HG03469 (cell line): ENCODE results near the gene CKS2.
A peak's percentile ranks its signal among the peaks of the same experiment; 100 is the strongest.
"Not testable (repeated sequence)": the region's sequence is repeated elsewhere in the genome, so short reads cannot be mapped to it uniquely, and the experiment has no call there.

Source experiments
- ATAC-seq: cut with Tn5 transposase; IDR thresholded peaks from one replicate; pipeline ENCODE4 v1.9.1; 2021; ENCODE audit warnings: mild to moderate bottlenecking, moderate library complexity, moderate number of reproducible peaks; ENCODE audit not compliant: unreplicated experiment

CKS2 gene

GRCh38 chr9:89309608-89310474, 1.2 kb upstream of the CKS2 start:
- no peak for ATAC-seq

GRCh38 chr9:89311346-89312221, 589 bp downstream of the CKS2 start:
- no peak for ATAC-seq

DNA sequence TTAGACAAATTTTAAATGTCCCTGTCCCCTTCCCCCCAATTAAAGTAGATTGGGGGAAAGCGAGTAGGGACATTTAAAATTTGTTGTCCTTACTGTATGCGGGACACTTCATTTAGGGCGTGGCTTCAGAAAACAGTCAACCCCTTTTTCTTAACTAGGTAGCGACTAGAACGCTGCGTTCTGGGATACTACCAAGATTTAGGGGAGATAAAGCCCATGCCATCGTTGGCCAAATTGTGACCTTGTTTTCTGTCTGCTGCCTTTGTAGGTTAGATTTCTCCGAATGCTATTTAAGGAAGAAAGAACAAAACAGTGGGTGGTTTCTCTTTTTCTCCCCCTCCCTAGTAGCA, 1.2 kb downstream of the CKS2 start:
- ATAC-seq = no peak

GRCh38 chr9:89313842-89314241, 2.8 kb downstream of the CKS2 start:
- ATAC-seq = no peak

DNA sequence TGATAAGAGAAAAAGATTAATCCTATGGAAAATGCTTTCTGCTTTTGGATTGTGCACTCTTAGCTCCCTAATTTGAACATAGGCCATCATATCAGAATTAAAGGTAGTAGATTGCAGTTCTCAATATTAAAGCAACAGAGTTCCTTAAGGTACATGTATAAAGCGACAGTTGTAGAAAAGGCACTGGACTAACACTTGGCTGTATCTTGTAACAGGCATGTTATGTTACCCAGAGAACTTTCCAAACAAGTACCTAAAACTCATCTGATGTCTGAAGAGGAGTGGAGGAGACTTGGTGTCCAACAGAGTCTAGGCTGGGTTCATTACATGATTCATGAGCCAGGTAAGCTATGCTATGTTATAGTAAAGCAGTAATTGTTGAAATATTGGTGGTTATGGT, 4.0 kb downstream of the CKS2 start:
- no peak for ATAC-seq

- no peak for ATAC-seq
Observed at GRCh38 chr9:89315482-89315881, 4.5 kb downstream of the CKS2 start.

DNA sequence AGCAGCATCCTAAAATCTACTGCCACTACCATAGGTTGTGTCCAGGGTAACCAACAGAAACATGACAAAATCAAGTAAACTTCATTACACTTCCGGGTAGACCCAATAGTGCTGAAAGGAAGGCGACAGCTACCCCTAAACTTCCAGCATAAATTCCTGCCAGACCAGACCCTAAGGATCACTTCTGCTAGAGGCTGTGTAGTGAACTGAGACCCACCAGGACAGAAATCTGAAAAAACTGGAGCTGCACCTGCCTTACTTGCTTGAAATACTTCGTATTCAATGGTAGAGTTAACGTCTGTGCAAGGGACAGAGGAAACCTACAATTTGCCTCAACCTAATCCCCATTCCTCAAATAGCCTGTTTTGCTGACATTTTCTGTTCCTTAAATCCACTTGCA, 6.3 kb downstream of the CKS2 start:
- ATAC-seq = no peak

GRCh38 chr9:89318123-89319014, 7.4 kb downstream of the CKS2 start, which contains the start of gene SECISBP2:
Gene SECISBP2, plus strand, starts transcription at chr9:89318500. Its CDS starts 77 bp downstream, at chr9:89318577.
- ATAC-seq = peak; percentile 74

- no peak for ATAC-seq
Observed at GRCh38 chr9:89319015-89319905, 8.3 kb downstream of the CKS2 start.

GRCh38 chr9:89323390-89323789, 12.4 kb downstream of the CKS2 start:
- ATAC-seq = no peak

DNA sequence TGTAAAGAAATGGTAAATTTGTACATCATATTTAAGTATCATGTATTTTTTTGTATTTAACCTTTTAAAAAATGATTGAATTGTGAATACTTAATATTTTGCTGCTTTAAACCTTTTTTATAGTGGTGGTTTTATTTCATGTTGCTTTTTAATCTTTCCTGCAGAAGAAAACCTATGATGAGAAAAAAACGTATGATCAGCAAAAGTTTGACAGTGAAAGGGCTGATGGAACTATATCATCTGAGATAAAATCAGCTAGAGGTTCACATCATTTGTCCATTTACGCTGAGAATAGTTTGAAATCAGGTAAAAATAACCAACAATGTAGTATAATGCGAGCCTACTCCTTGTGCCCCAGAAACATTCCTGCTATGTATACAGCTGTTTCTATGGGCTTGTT, 14.7 kb downstream of the CKS2 start:
- no peak for ATAC-seq

DNA sequence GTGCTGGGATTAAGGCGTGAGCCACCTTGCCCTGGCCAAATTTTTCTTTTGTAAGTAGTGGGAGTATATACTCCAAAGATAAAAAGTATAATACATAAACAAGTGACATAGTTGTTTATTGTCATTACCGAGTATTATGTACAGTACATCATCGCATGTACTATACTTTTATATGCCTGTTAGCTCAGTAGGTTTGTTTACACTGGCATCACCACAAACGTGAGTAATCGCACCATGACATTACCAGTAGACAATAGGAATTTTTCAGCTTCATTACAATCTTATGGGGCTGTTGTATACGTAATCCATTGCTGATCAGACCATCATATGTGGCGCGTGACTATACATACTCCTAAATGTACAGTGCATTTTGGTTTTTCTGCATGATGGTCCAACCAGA, 17.1 kb downstream of the CKS2 start:
- ATAC-seq = no peak

DNA sequence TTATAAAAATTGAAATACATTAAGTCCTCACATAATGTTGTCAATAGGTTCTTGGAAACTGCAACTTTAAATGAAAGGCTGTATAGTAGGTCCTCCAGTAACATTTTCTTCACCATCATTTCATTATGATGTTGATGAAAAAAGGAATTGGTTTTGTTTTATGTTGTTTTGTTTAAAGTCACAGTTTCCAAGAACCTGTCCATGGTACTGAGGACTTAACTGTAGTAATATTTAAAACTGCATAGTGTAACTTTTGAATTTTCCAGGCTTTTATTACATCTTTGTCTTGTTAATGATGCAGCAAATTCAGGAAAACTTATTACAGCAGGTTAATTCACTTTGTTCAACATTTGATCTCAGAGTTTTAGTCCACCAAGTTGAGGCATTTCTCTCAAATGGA, 18.9 kb downstream of the CKS2 start:
- ATAC-seq = no peak

- no peak for ATAC-seq
Observed at GRCh38 chr9:89330513-89330912, 19.5 kb downstream of the CKS2 start.

DNA sequence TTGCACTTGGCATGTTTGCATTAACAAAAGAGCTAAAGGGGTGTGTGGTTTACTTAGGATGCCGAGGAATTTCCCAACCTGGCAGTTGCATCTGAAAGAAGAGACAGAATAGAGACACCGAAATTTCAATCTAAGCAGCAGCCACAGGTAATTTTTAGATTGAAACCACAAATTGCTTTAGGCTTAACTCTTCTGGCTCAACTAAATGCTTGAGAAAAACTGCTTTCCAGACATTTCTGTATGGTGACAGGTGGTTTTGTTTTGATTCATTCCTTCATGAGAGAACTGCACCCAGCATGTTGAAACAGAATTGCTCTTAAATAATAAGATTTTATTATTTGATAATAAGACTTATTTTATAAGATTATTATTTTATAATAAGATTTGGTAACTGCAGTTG, 28.8 kb downstream of the CKS2 start:
- ATAC-seq = no peak

DNA sequence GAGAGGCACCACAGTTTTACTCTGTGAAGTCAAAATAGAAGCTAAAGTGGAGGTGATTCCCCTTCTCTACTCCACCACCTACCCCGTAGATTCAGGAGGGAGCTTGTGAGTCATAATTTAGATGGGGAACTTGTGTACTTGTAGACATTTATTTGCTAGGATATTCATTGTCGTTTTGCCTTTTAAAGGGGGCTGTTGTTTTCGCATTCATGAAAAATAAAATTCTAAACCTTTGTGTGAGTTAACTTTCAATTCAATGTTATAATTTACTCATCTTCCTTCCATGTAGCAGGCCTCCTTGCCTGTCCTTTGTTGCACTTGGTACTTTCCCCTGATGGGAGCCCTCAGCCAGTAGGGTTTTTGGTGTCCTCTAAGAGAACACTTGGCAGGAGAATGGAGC, 29.3 kb downstream of the CKS2 start:
- no peak for ATAC-seq

DNA sequence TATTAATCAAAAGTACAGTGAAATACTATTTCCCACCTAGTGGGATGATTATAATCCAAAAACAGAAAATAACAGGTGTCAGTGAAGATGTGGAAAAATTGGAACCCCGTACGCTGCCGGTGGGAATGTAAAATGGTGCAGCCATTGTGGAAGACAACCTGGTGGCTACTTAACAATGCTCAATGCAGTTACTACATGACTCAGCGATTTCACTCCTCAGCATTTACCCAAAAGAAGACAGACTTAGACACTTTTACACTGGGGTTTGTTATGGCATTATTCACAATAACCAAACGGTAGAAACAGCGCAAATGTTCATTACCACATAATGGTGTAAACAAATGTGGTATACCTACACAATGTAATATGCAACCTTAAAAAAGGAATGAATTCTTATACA, 31.2 kb downstream of the CKS2 start:
- ATAC-seq = no peak

DNA sequence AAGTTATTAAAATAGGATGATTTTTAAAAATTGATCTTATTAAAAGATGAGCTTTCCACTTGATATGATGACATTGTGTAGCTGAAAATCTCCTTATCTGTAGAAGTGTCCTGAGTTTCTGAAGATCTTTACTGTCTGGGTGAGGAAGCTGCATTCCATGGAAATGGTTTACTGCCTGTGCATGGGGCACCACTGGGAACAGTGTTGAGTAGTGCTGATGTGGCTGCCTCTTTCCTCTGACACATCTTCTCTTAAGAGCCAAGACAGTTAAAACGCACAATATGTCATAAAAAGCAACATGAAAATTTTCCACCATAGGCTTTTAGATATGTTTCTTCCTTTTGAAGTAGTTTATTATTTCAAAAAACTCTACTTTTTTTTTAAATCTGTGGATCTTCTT, 32.0 kb downstream of the CKS2 start:
- no peak for ATAC-seq

DNA sequence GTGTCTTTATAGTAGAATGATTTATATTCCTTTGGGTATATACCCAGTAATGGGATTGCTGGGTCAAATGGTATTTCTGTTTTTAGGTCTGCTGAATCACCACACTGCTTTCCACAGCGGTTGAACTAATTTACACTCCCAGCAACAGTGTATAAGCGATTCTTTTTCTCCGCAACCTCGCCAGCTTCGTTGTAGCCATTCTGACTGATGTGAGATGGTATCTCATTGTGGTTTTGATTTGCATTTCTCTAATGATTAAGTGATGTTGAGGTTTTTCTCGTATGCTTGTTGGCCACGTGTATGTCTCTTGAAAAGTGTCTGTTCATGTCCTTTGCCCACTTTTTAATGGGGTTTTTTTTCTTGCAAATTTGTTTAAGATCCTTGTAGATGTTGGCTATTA, 32.8 kb downstream of the CKS2 start:
- not testable (repeated sequence) for ATAC-seq

GRCh38 chr9:89345476-89345875, 34.5 kb downstream of the CKS2 start:
- ATAC-seq = no peak
